Endothelial cell of umbilical vein (primary cell): Measurements from ENCODE around the gene TANGO2. TPM values are rescaled to one million over a fixed set of nuclear protein-coding genes. Genes with fewer than 3 reads are reported as not detected.
A peak's percentile ranks its signal among the peaks of the same experiment; 100 is the strongest.

Source experiments
- BruUV-seq: library from RNA; stranded (reverse); fragments of 400-500 nt; replicated peaks from 2 replicates; lab custom pipeline; 2021; lab: Mats Ljungman, UMichigan
- CTCF ChIA-PET: fragments of 300-600, 350-600 bp; sonication (Branson Sonifier 250); formaldehyde crosslinking; loops from one replicate; lab custom pipeline; 2021; ENCODE audit warnings: antibody characterized with exemption, inconsistent platforms; lab: Charles Lee
- POLR2A ChIA-PET: fragments of 300-600, 350-600 bp; sonication (Branson Sonifier 250); formaldehyde crosslinking; loops from one replicate; lab custom pipeline; 2021; ENCODE audit warnings: antibody characterized with exemption, inconsistent platforms; lab: Charles Lee
- DNase-seq: peaks from one replicate; pipeline ENCODE4 v3.0.0-alpha.2; 2011; ENCODE audit warnings: low read depth, low spot score
- FAIRE-seq: peaks from 2 replicates; lab custom pipeline; 2011; peaks lifted over from hg19 to GRCh38; lab: Jason Lieb, UNC
- H2AFZ ChIP-seq: 2 replicates; pipeline ENCODE4 v1.6.0; 2012; ENCODE audit warnings: low read depth, low read length, control low read depth, inconsistent platforms
- H3K27ac ChIP-seq: 2 replicates; pipeline ENCODE4 v1.5.1; 2011; ENCODE audit warnings: low read depth, mild to moderate bottlenecking, control low read depth, low read length, moderate library complexity; ENCODE audit not compliant: insufficient read depth
- H3K27me3 ChIP-seq, 2 experiments: 2 replicates each; pipeline versions ENCODE4 v1.6.0 to v1.6.1; 2011; ENCODE audit warnings: low read length in 2 of 2, mixed read lengths in 1 of 2; ENCODE audit not compliant: control insufficient read depth in 2 of 2, insufficient read depth in 2 of 2
- H3K36me3 ChIP-seq, 2 experiments: 2 replicates in 1 of 2; 3 replicates in 1 of 2; pipeline ENCODE4 v1.5.1; 2011; ENCODE audit warnings: low read length in 2 of 2, mild to moderate bottlenecking in 1 of 2, moderate library complexity in 1 of 2; ENCODE audit not compliant: control insufficient read depth in 2 of 2, insufficient read depth in 2 of 2; ENCODE audit errors: extremely low read depth in 1 of 2
- H3K4me1 ChIP-seq: 3 replicates; pipeline ENCODE4 v1.5.1; 2011; ENCODE audit warnings: mild to moderate bottlenecking, low read length; ENCODE audit not compliant: control insufficient read depth, insufficient read depth; ENCODE audit errors: extremely low read depth
- H3K4me2 ChIP-seq: 2 replicates; pipeline ENCODE4 v1.6.1; 2011; ENCODE audit warnings: low read length, control low read depth, mixed read lengths; ENCODE audit not compliant: insufficient read depth
- H3K4me3 ChIP-seq, 3 experiments: fragments of 200-600 bp in 1 of 3; sonication (generic), shearing (Covaris generic) in 1 of 3; replicated peaks in 1 of 3; 2 replicates each; pipeline ENCODE4 v1.5.1; 2011 to 2016; ENCODE audit warnings: control low read depth in 3 of 3, low read length in 3 of 3, mild to moderate bottlenecking in 2 of 3, inconsistent platforms in 1 of 3, low read depth in 1 of 3, moderate library complexity in 1 of 3; ENCODE audit not compliant: insufficient read depth in 1 of 3
- H3K79me2 ChIP-seq: 2 replicates; pipeline ENCODE4 v1.6.0; 2012; ENCODE audit warnings: low read length, inconsistent platforms; ENCODE audit not compliant: control insufficient read depth, insufficient read depth
- H3K9ac ChIP-seq: replicated peaks from 2 replicates; pipeline ENCODE3; 2011; ENCODE audit warnings: low read length, control low read depth; ENCODE audit not compliant: insufficient read depth; ENCODE audit errors: extremely low read depth
- H3K9me1 ChIP-seq: replicated peaks from 3 replicates; pipeline ENCODE4 v1.6.0; 2011; ENCODE audit warnings: mild to moderate bottlenecking, low read length; ENCODE audit not compliant: control insufficient read depth, insufficient read depth; ENCODE audit errors: extremely low read depth
- H3K9me3 ChIP-seq: replicated peaks from 2 replicates; pipeline ENCODE4 v1.5.1; 2012; ENCODE audit warnings: low read length, inconsistent platforms; ENCODE audit not compliant: control insufficient read depth, insufficient read depth
- H4K20me1 ChIP-seq: replicated peaks from 2 replicates; pipeline ENCODE3; 2011; ENCODE audit warnings: mild to moderate bottlenecking, low read length; ENCODE audit not compliant: control insufficient read depth, insufficient read depth; ENCODE audit errors: extremely low read depth
- CTCF ChIP-seq, 2 donors: IDR thresholded peaks; 1 replicate in 1 of 2; 2 replicates in 1 of 2; pipeline ENCODE4 v1.5.1; 2011; ENCODE audit warnings: low read length in 2 of 2, mild to moderate bottlenecking in 2 of 2, moderate library complexity in 2 of 2, control low read depth in 1 of 2, inconsistent platforms in 1 of 2, low read depth in 1 of 2; ENCODE audit not compliant: insufficient read depth in 1 of 2; ENCODE audit errors: extremely low read depth in 1 of 2
- EZH2 ChIP-seq: IDR thresholded peaks from 2 replicates; pipeline ENCODE4 v1.6.1; 2012; ENCODE audit warnings: borderline replicate concordance, low read depth, mild to moderate bottlenecking, moderate library complexity, low read length, inconsistent platforms; ENCODE audit not compliant: severe bottlenecking
- FOS ChIP-seq: IDR thresholded peaks from 2 replicates; pipeline ENCODE4 v1.6.1; 2011; ENCODE audit warnings: mild to moderate bottlenecking, low read length, moderate library complexity, borderline replicate concordance; ENCODE audit not compliant: insufficient read depth
- GATA2 ChIP-seq: IDR thresholded peaks from 2 replicates; pipeline ENCODE4 v1.7.0; 2011; ENCODE audit warnings: low read depth, mild to moderate bottlenecking, moderate library complexity, mixed read lengths, low read length; ENCODE audit not compliant: insufficient read length, insufficient read depth
- JUN ChIP-seq: IDR thresholded peaks from 2 replicates; pipeline ENCODE4 v1.6.1; 2011; ENCODE audit warnings: borderline replicate concordance, low read depth; ENCODE audit not compliant: insufficient read length, insufficient read depth
- MYC ChIP-seq: IDR thresholded peaks from one replicate; pipeline ENCODE4 v1.6.1; 2011; ENCODE audit warnings: mild to moderate bottlenecking, low read depth, low read length
- POLR2A ChIP-seq: IDR thresholded peaks from 2 replicates; pipeline ENCODE4 v1.6.1; 2012; ENCODE audit warnings: low read depth, mild to moderate bottlenecking, control low read depth, low read length
- dilution Hi-C: fragments of 300-500 bp; cut with MboI; formaldehyde crosslinking; loops from one replicate; pipeline ENCODE4 v1.15.0; 2019; ENCODE audit warnings: low sequenced_read_pairs; ENCODE audit not compliant: extremely low pct_ligation_motif_present
- intact Hi-C: fragments of 100-400 bp; cut with micrococcal nuclease; formaldehyde crosslinking; loops from one replicate; pipeline ENCODE4 v1.10.0; 2022
- polyA plus RNA-seq, 4 experiments: library from polyadenylated mRNA; depleted of rRNA in 3 of 4; stranded (reverse) in 3 of 4; unstranded in 1 of 4; fragments of >200 nt; gene quantifications; 2 replicates each; pipeline versions ENCODE4 v1.2.1 to v1.2.3, GENCODE V29; 2011 to 2012; ENCODE audit warnings: missing spikeins in 1 of 4
- total RNA-seq: library from RNA; stranded (reverse); gene quantifications from 2 replicates; pipeline ENCODE4 v1.2.3, GENCODE V29; 2021

Gene TANGO2
- total and polyA plus RNA-seq, 2 donors (not counting 3 experiments of a cell fraction or from before 2014, with no cell fraction given) = 40.0 to 49.3 TPM

GRCh38 chr22:19995611-19996339, 25.1 kb upstream of the TANGO2 start:
- H2AFZ ChIP-seq = no peak overlapping the region
- BruUV-seq = no TSS peak
- POLR2A ChIA-PET = no interaction called here

More at GRCh38 chr22:19995611-19996339, 25.1 kb upstream of the TANGO2 start:
- TF ChIP-seq JUN = no peak
- TF ChIP-seq POLR2A = no peak
- no peak for TF ChIP-seq GATA2
- TF ChIP-seq FOS = no peak
- no peak for TF ChIP-seq MYC
- no peak for TF ChIP-seq EZH2
- TF ChIP-seq CTCF (IDR thresholded peaks at IDR 0.05; ENCODE audit: extremely low read depth in 1 of 2, insufficient read depth in 1 of 2, low read depth in 1 of 2, low read length in 2 of 2) = no peak
- peak; percentile 28 for DNase-seq
- H3K4me1 ChIP-seq = peaks cover 23% of the 10 kb centered on the region
- intact Hi-C loops (loop anchor here (2.0 kb wide), 1 partner anchor 21 kb away; no protein-coding TSS in a partner anchor), dilution Hi-C loops (no loop called here)
- H3K27me3 ChIP-seq = no peaks in the 10 kb centered on the region
- no peak overlapping the region for H3K9ac ChIP-seq
- no peaks in the 10 kb centered on the region for H3K79me2 ChIP-seq
- H3K4me3 ChIP-seq = no peak overlapping the region
- no peaks in the 10 kb centered on the region for H4K20me1 ChIP-seq
- H3K9me1 ChIP-seq = no peaks in the 10 kb centered on the region
- FAIRE-seq = no peak
- no peaks in the 10 kb centered on the region for H3K9me3 ChIP-seq
- no peak overlapping the region for H3K4me2 ChIP-seq
- no peaks in the 10 kb centered on the region for H3K36me3 ChIP-seq
- H3K27ac ChIP-seq = no peak overlapping the region
- CTCF ChIA-PET = interaction anchor here (1.0 kb wide), 1 partner anchor 18 kb away, joined by 8 read pairs; no protein-coding TSS in a partner anchor
